A673 (cell line): ENCODE results near the gene ABCA9. TPM values are rescaled to one million over a fixed set of nuclear protein-coding genes. Genes with fewer than 3 reads are reported as not detected.
A peak's percentile ranks its signal among the peaks of the same experiment; 100 is the strongest.

Experiments
- BruUV-seq: library from RNA; stranded (reverse); fragments of 400-500 nt; replicated peaks from 2 replicates; lab custom pipeline; 2021; lab: Mats Ljungman, UMichigan
- CTCF ChIA-PET: fragments of 300-600 bp; sonication (Branson Sonifier 250); formaldehyde crosslinking; loops from one replicate; lab custom pipeline; 2022; ENCODE audit warnings: antibody characterized with exemption; lab: Charles Lee
- POLR2A ChIA-PET: fragments of 300-600 bp; sonication (Branson Sonifier 250); formaldehyde crosslinking; loops from one replicate; lab custom pipeline; 2022; ENCODE audit warnings: antibody characterized with exemption; ENCODE audit not compliant: low non-redundant PET; lab: Charles Lee
- DNase-seq: peaks from one replicate; pipeline ENCODE4 v3.0.0-alpha.2; 2015; ENCODE audit warnings: low spot score
- H3K27ac ChIP-seq: fragments of 200-600 bp; sonication (generic); 2 replicates; pipeline ENCODE4 v1.5.1; 2016; ENCODE audit warnings: mixed run types, low read depth, mild to moderate bottlenecking, mixed read lengths, antibody characterized with exemption, low read length; ENCODE audit not compliant: poor library complexity, severe bottlenecking
- H3K27me3 ChIP-seq: fragments of 200-600 bp; sonication (generic); replicated peaks from 2 replicates; pipeline ENCODE4 v1.6.1; 2017; ENCODE audit warnings: mixed run types, low read depth, mild to moderate bottlenecking, mixed read lengths, antibody characterized with exemption, low read length; ENCODE audit not compliant: insufficient read depth, poor library complexity
- H3K36me3 ChIP-seq: fragments of 200-600 bp; sonication (generic); 2 replicates; pipeline ENCODE4 v1.6.1; 2016; ENCODE audit warnings: mixed run types, mild to moderate bottlenecking, mixed read lengths, antibody characterized with exemption, low read length; ENCODE audit not compliant: insufficient read depth, poor library complexity, severe bottlenecking
- H3K4me1 ChIP-seq: fragments of 200-600 bp; sonication (generic); 2 replicates; pipeline ENCODE4 v1.6.1; 2017; ENCODE audit warnings: mixed run types, mild to moderate bottlenecking, mixed read lengths, antibody characterized with exemption, low read length; ENCODE audit not compliant: insufficient read depth, poor library complexity, severe bottlenecking
- H3K4me3 ChIP-seq: fragments of 200-600 bp; sonication (generic); 2 replicates; pipeline ENCODE4 v1.5.1; 2016; ENCODE audit warnings: low read depth, mixed run types, mild to moderate bottlenecking, mixed read lengths, low read length; ENCODE audit not compliant: poor library complexity, severe bottlenecking
- H3K9me3 ChIP-seq: fragments of 200-600 bp; sonication (generic); 2 replicates; pipeline ENCODE4 v1.6.1; 2016; ENCODE audit warnings: mixed run types, low read depth, mild to moderate bottlenecking, mixed read lengths, antibody characterized with exemption, low read length; ENCODE audit not compliant: poor library complexity, severe bottlenecking
- EZH2 ChIP-seq: fragments of 200-600 bp; sonication (generic); IDR thresholded peaks from 2 replicates; pipeline ENCODE4 v1.6.1; 2017; ENCODE audit warnings: borderline replicate concordance, low read depth, mild to moderate bottlenecking, mixed read lengths, antibody characterized with exemption, low read length; ENCODE audit not compliant: poor library complexity, severe bottlenecking
- intact Hi-C: fragments of 100-400 bp; cut with micrococcal nuclease; formaldehyde crosslinking; loops from one replicate; pipeline ENCODE4 v1.10.0; 2022; ENCODE audit not compliant: unreplicated experiment
- total RNA-seq: library from RNA; stranded (reverse); gene quantifications from 2 replicates; pipeline ENCODE4 v1.2.3, GENCODE V29; 2021
- TF ChIP-seq, protein P1 (sequence below): fragments of 300-800, 200-600 bp; sonication (generic); conservative IDR thresholded peaks from 2 replicates; pipeline ENCODE4 v1.5.1; 2017; ENCODE audit warnings: low read depth, mild to moderate bottlenecking, antibody characterized with exemption, low read length, moderate library complexity, mixed read lengths

Gene ABCA9
- total RNA-seq, 1 experiment from 2014 or later = 1.4 TPM

DNA sequence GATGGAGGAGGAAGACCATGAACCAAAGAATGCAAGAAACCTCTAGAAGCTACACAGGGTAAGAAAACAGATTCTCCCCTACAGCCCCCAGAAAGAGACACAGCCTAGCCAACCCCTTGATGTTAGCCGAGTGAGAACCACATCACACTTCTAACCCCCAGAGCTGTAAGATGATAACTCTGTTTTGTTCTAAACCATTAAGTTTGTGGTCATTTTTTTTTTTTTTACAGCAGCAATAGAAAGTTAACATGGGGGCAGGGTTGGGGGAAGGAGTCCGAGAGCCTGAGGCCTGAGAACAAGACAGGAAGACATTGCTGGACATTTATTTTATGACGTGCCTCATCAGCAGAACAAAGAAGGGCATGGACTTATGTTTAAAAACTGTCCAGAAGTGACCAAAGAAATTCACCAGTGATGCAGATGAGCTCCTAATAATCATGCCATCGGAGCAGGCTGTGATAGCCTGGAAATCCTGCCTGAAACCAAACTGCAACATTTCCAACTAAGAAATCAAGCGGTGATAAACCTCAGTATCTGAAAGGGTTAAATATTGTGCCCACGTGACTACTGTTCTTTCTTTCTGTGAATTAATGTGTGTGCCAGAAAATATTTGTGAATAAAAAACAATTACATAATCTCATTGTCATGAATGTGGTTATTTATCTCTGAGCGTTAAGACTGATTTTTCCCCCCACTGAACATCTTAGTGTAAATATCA is 1.1 kb downstream of the ABCA9 start:
- no peak overlapping the region for H3K27ac ChIP-seq
- peaks cover 35% of the 10 kb centered on the region for H3K4me1 ChIP-seq
- H3K4me3 ChIP-seq = no peak overlapping the region
- no peak for TF ChIP-seq EZH2
- TF ChIP-seq, protein P1, sequence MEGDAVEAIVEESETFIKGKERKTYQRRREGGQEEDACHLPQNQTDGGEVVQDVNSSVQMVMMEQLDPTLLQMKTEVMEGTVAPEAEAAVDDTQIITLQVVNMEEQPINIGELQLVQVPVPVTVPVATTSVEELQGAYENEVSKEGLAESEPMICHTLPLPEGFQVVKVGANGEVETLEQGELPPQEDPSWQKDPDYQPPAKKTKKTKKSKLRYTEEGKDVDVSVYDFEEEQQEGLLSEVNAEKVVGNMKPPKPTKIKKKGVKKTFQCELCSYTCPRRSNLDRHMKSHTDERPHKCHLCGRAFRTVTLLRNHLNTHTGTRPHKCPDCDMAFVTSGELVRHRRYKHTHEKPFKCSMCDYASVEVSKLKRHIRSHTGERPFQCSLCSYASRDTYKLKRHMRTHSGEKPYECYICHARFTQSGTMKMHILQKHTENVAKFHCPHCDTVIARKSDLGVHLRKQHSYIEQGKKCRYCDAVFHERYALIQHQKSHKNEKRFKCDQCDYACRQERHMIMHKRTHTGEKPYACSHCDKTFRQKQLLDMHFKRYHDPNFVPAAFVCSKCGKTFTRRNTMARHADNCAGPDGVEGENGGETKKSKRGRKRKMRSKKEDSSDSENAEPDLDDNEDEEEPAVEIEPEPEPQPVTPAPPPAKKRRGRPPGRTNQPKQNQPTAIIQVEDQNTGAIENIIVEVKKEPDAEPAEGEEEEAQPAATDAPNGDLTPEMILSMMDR = no peak
- intact Hi-C loops = loop anchor here (5.0 kb wide), 2 partner anchors 178 to 282 kb away; no protein-coding TSS in a partner anchor
- ChIA-PET POLR2A (no interaction called here), CTCF (no interaction called here)
- no TSS peak for BruUV-seq
- DNase-seq = no peak
- H3K36me3 ChIP-seq = no peaks in the 10 kb centered on the region
- no peaks in the 10 kb centered on the region for H3K27me3 ChIP-seq
- peaks cover 6% of the 10 kb centered on the region for H3K9me3 ChIP-seq

DNA sequence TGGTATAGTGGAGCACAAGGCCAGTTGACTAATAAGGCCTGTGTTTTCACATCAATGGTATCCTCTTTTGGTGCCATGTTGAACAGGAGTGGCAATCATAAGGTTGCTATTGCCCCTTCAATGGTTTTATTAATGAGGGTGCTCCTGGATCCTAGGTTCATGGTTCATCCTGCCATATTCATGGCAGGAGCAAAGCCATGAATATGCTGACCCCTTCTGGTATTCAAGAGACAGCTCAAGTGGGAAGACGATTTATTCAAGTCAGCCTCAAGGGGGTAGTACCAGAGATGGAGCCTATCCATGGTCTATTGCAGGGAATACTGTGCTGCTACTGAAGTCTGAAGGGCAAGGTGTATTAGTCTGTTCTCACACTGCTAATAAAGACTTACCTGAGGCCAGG is 2.6 kb downstream of the ABCA9 start:
- H3K4me1 ChIP-seq = peaks cover 26% of the 10 kb centered on the region
- BruUV-seq = no TSS peak
- TF ChIP-seq, protein P1 = 0 out of 2 replicates have a peak, but pooled peaks have one; percentile 24
- TF ChIP-seq EZH2 = no peak
- H3K9me3 ChIP-seq = peaks cover 6% of the 10 kb centered on the region
- CTCF ChIA-PET = no interaction called here
- H3K36me3 ChIP-seq = no peaks in the 10 kb centered on the region
- POLR2A ChIA-PET = no interaction called here
- H3K27me3 ChIP-seq = no peaks in the 10 kb centered on the region
- peak; percentile 37 for DNase-seq
- H3K27ac ChIP-seq = no peak overlapping the region
- intact Hi-C loops = loop anchor here (5.0 kb wide), 1 partner anchor 281 kb away; no protein-coding TSS in a partner anchor
- no peak overlapping the region for H3K4me3 ChIP-seq

DNA sequence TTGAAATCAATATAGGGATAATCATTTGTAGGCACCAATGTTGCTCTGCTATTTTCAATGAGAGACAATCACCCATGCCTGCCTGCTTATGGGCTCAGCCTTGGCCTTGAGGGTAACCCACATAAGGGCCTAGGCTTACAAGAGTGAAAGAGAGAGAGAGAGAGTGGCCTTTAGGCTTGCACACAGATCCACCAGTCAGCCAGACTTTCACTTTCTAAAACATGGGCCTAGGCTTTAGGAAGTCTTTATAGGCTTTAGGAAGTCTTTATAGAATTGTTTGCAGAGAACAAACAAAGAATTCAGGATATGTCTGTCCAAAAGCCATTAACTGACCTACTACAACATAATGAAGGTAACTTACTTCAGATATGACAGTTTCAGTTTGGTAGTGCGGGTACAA is 3.4 kb downstream of the ABCA9 start:
- Histone ChIP-seq H3K4me1 (peaks cover 25% of the 10 kb centered on the region), H3K4me3 (no peak overlapping the region), H3K9me3 (peaks cover 6% of the 10 kb centered on the region), H3K27me3 (no peaks in the 10 kb centered on the region), H3K27ac (no peak overlapping the region), H3K36me3 (no peaks in the 10 kb centered on the region)
- DNase-seq = no peak
- ChIA-PET POLR2A (no interaction called here), CTCF (no interaction called here)
- intact Hi-C loops = loop anchor here (5.0 kb wide), 1 partner anchor 280 kb away; no protein-coding TSS in a partner anchor
- BruUV-seq = no TSS peak
- TF ChIP-seq, protein P1 = no peak
- no peak for TF ChIP-seq EZH2
